Measurements from ENCODE around the gene BABAM2. TPM values are rescaled to one million over a fixed set of nuclear protein-coding genes. Genes with fewer than 3 reads are reported as not detected.
"Not testable (repeated sequence)": the region's sequence is repeated elsewhere in the genome, so short reads cannot be mapped to it uniquely, and the experiment has no call there.

Gene BABAM2
- total and polyA plus RNA-seq, 4 donors = 17.2 to 53.8 (median 36.5) TPM

DNA sequence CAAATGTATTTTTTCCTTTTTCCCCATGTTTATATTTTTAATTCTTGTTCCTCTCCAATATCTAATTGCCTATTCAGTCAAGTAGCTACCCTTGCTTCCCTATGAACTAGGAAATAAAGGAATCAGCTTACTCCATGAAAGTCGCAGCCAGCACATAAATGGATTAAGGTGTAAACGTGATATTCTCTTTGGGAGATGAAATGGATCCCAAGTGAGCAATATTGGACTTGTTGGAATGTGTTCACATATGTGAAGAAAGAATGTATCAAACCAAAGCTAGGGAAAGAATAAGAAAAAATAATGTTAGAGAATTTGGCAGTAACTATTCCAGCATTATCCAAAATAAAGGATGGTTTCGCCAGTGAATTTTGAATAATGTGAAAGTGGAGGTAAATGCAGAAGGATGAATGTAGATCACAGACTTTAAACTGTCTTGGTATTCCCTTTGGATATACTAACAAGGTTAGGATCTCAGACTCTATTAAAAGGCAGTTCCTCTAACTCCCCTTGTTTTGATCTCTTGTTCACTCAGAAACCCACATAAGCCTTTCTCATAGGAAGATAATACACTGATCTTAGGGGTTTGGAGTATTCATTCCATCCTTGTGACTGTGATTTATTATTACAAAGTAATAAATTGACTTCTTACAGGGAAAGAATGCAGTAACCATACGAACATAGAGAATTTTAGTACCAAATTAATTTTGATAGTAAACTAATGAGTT lies 208.1 kb downstream of the BABAM2 start:
- ATAC-seq (ENCODE audit: low FRiP score) (no peak), DNase-seq (no peak)
- H3K27me3 ChIP-seq (ENCODE audit: control insufficient read depth in 1 of 2, insufficient read depth in 2 of 2, low read length in 1 of 2) = no peaks in the 10 kb centered on the region
- no peak overlapping the region for H3K4me3 ChIP-seq (ENCODE audit: low read length in 2 of 2)
- peaks cover 0 to 7% of the 10 kb centered on the region in 2 donors for H3K4me1 ChIP-seq (ENCODE audit: control insufficient read depth in 1 of 2, insufficient read depth in 2 of 2, low read length in 2 of 2)
- 15 to 22% methylated on average over 4 of the region's 4 CpGs for WGBS, 2 donors
- H3K9me3 ChIP-seq (ENCODE audit: control insufficient read depth, low read length) = no peaks in the 10 kb centered on the region
- H3K36me3 ChIP-seq (ENCODE audit: control insufficient read depth in 1 of 2, insufficient read depth in 2 of 2, low read length in 1 of 2) = no peaks in the 10 kb centered on the region
- intact Hi-C loops (cut with DNase I) = no loop called here
- H3K27ac ChIP-seq (ENCODE audit: low read depth in 1 of 2, low read length in 2 of 2) = no peak overlapping the region

GRCh38 chr2:28101123-28101522 lies 210.6 kb downstream of the BABAM2 start:
- WGBS, 2 donors = 61 to 62% methylated on average over 2 of the region's 2 CpGs
- intact Hi-C loops (cut with DNase I) = loop anchor here (5.0 to 10.0 kb wide), 3 partner anchors 291 to 396 kb away; partner anchors contain the start of gene FOSL2 (in 1 of the 2)
- H3K27ac ChIP-seq (ENCODE audit: low read depth in 1 of 2, low read length in 2 of 2) = peak overlapping the region in 1 of 2 donors; percentile 74

GRCh38 chr2:28101892-28102291 lies 211.4 kb downstream of the BABAM2 start:
- Histone ChIP-seq H3K27ac (ENCODE audit: low read depth in 1 of 2, low read length in 2 of 2) (peak overlapping the region in 1 of 2 donors; percentile 39), H3K4me1 (ENCODE audit: control insufficient read depth in 1 of 2, insufficient read depth in 2 of 2, low read length in 2 of 2) (peaks cover 0 to 7% of the 10 kb centered on the region in 2 donors), H3K9me3 (ENCODE audit: control insufficient read depth, low read length) (no peaks in the 10 kb centered on the region), H3K36me3 (ENCODE audit: control insufficient read depth in 1 of 2, insufficient read depth in 2 of 2, low read length in 1 of 2) (no peaks in the 10 kb centered on the region), H3K27me3 (ENCODE audit: control insufficient read depth in 1 of 2, insufficient read depth in 2 of 2, low read length in 1 of 2) (no peaks in the 10 kb centered on the region), H3K4me3 (ENCODE audit: low read length in 2 of 2) (peak overlapping the region; percentile 20 to 41)
- ATAC-seq (ENCODE audit: low FRiP score) (peak; percentile 57), DNase-seq (no peak)
- intact Hi-C loops (cut with DNase I) = loop anchor here (5.0 to 10.0 kb wide), 3 partner anchors 290 to 397 kb away; partner anchors contain the start of gene FOSL2 (in 1 of the 2)
- 7 to 9% methylated on average over 3 of the region's 3 CpGs for WGBS, 2 donors

More at GRCh38 chr2:28101123-28101522, 210.6 kb downstream of the BABAM2 start:
- no peaks in the 10 kb centered on the region for H3K27me3 ChIP-seq (ENCODE audit: control insufficient read depth in 1 of 2, insufficient read depth in 2 of 2, low read length in 1 of 2)
- ATAC-seq (ENCODE audit: low FRiP score) = no peak
- H3K4me3 ChIP-seq (ENCODE audit: low read length in 2 of 2) = no peak overlapping the region
- peaks cover 0 to 7% of the 10 kb centered on the region in 2 donors for H3K4me1 ChIP-seq (ENCODE audit: control insufficient read depth in 1 of 2, insufficient read depth in 2 of 2, low read length in 2 of 2)
- no peaks in the 10 kb centered on the region for H3K9me3 ChIP-seq (ENCODE audit: control insufficient read depth, low read length)
- no peaks in the 10 kb centered on the region for H3K36me3 ChIP-seq (ENCODE audit: control insufficient read depth in 1 of 2, insufficient read depth in 2 of 2, low read length in 1 of 2)
- DNase-seq = no peak

DNA sequence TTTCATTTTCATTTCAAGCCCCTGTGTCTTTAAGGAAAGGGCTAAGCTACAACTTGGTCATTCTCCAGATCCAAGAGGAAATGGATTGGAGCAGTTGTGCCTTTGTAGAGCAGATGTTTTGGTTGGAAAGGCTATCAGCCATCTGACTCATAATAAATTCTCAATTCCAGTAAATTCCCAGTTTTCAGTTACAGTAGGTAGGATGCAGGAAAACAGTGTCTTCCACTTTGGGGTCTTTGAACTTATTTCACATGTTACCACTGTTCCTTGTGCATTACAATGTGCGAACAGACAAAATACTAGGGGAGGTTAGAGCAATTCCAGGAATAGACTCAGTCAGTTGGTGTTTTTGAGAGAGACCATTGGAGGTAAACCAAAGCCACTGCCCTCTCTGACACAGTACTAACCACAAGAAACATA lies 211.9 kb downstream of the BABAM2 start:
- peaks cover 0 to 7% of the 10 kb centered on the region in 2 donors for H3K4me1 ChIP-seq (ENCODE audit: control insufficient read depth in 1 of 2, insufficient read depth in 2 of 2, low read length in 2 of 2)
- H3K9me3 ChIP-seq (ENCODE audit: control insufficient read depth, low read length) = no peaks in the 10 kb centered on the region
- H3K27me3 ChIP-seq (ENCODE audit: control insufficient read depth in 1 of 2, insufficient read depth in 2 of 2, low read length in 1 of 2) = no peaks in the 10 kb centered on the region
- intact Hi-C loops (cut with DNase I) = loop anchor here (5.0 to 10.0 kb wide), 3 partner anchors 290 to 398 kb away; partner anchors contain the start of gene FOSL2 (in 1 of the 2)
- no peaks in the 10 kb centered on the region for H3K36me3 ChIP-seq (ENCODE audit: control insufficient read depth in 1 of 2, insufficient read depth in 2 of 2, low read length in 1 of 2)
- H3K4me3 ChIP-seq (ENCODE audit: low read length in 2 of 2) = no peak overlapping the region
- ATAC-seq (ENCODE audit: low FRiP score) = peak; percentile 82
- peak overlapping the region; percentile 43 to 57 for H3K27ac ChIP-seq (ENCODE audit: low read depth in 1 of 2, low read length in 2 of 2)
- DNase-seq = no peak
- WGBS, 2 donors = 0 to 6% methylated on average over 1 of the region's 1 CpG

DNA sequence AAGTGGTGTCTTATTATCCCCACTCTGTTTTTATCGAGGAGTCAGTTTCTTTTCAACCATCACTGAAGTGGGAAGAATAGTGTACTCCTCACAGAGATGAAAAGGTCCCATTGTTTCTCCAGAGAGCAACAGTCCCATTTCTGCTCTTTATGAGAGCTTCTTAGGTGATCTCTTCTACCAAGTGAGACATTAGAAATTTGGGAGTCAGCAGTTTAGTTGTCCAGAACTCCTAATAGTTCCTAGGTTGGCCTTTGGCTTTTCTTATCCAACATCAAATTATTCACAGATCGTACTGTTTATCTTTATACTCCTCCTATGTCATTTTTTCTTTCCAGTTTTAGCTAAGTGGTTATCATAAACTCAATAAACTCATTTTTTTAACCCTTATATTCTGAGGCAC lies 213.1 kb downstream of the BABAM2 start:
- WGBS, 2 donors = 80 to 85% methylated on average over 2 of the region's 2 CpGs
- Histone ChIP-seq H3K4me3 (ENCODE audit: low read length in 2 of 2) (no peak overlapping the region), H3K27me3 (ENCODE audit: control insufficient read depth in 1 of 2, insufficient read depth in 2 of 2, low read length in 1 of 2) (no peaks in the 10 kb centered on the region), H3K4me1 (ENCODE audit: control insufficient read depth in 1 of 2, insufficient read depth in 2 of 2, low read length in 2 of 2) (peaks cover 0 to 7% of the 10 kb centered on the region in 2 donors), H3K9me3 (ENCODE audit: control insufficient read depth, low read length) (no peaks in the 10 kb centered on the region), H3K36me3 (ENCODE audit: control insufficient read depth in 1 of 2, insufficient read depth in 2 of 2, low read length in 1 of 2) (no peaks in the 10 kb centered on the region), H3K27ac (ENCODE audit: low read depth in 1 of 2, low read length in 2 of 2) (peak overlapping the region in 1 of 2 donors; percentile 37)
- ATAC-seq (ENCODE audit: low FRiP score) = no peak
- intact Hi-C loops (cut with DNase I) = loop anchor here (5.0 to 10.0 kb wide), 3 partner anchors 289 to 399 kb away; partner anchors contain the start of gene FOSL2 (in 1 of the 2)
- no peak for DNase-seq

DNA sequence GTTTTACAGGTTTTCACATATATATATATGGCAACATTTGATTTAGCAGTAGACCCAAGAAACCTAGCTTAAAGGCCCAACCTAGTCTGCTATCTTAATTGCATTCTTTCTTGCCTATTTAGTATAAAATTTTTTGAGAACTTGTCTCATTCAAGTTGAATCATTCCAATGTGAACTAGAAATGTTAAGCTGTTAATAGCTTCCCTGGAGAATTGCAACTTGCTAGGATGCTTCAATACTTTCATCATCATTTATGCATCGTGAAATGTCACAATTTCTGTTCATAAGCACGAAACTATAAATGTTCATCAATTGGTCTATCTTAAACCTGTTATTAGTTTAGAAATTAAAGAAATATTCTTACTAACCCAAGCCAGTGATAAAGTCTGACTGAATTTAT lies 217.6 kb downstream of the BABAM2 start:
- no peak overlapping the region for H3K27ac ChIP-seq (ENCODE audit: low read depth in 1 of 2, low read length in 2 of 2)
- no peaks in the 10 kb centered on the region for H3K9me3 ChIP-seq (ENCODE audit: control insufficient read depth, low read length)
- ATAC-seq (ENCODE audit: low FRiP score) (no peak), DNase-seq (no peak)
- H3K36me3 ChIP-seq (ENCODE audit: control insufficient read depth in 1 of 2, insufficient read depth in 2 of 2, low read length in 1 of 2) = no peaks in the 10 kb centered on the region
- H3K4me3 ChIP-seq (ENCODE audit: low read length in 2 of 2) = no peak overlapping the region
- H3K4me1 ChIP-seq (ENCODE audit: control insufficient read depth in 1 of 2, insufficient read depth in 2 of 2, low read length in 2 of 2) = no peaks in the 10 kb centered on the region
- intact Hi-C loops (cut with DNase I) = loop anchor here in 1 of 2 donors (10.0 kb wide), 1 partner anchor 403 kb away; no protein-coding TSS in a partner anchor
- 38 to 57% methylated on average over 2 of the region's 2 CpGs for WGBS, 2 donors
- no peaks in the 10 kb centered on the region for H3K27me3 ChIP-seq (ENCODE audit: control insufficient read depth in 1 of 2, insufficient read depth in 2 of 2, low read length in 1 of 2)

- not testable (repeated sequence) for H3K27ac ChIP-seq (ENCODE audit: low read depth in 1 of 2, low read length in 2 of 2)
Observed at GRCh38 chr2:28113771-28114170, 223.2 kb downstream of the BABAM2 start.

DNA sequence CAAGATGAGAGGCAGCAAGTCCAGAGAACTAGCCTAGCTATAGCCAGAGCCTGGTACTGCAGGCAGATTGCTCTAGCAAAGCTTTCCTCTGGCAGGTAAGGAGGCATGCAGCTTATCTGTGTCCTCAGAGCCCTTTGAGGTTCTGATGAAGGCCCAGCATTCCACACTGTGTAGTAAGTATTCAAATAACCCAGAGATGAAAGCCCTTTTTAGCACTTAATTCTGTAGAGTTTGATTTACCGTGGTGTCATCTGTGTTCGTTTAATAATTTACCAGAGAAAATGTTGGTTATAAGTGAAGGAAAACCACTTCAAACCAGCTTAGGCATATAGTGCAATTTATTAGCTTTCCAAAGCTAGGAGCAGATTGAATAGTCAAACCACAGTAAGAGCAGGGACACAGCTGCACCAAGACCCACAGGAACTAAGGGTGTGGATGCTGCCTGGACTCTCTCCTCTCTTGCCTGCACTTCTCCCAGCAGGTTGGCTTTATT lies 226.6 kb downstream of the BABAM2 start:
- 93 to 96% methylated on average over 2 of the region's 2 CpGs for WGBS, 2 donors
- ATAC-seq (ENCODE audit: low FRiP score) (no peak), DNase-seq (no peak)
- Histone ChIP-seq H3K36me3 (ENCODE audit: control insufficient read depth in 1 of 2, insufficient read depth in 2 of 2, low read length in 1 of 2) (no peaks in the 10 kb centered on the region), H3K4me3 (ENCODE audit: low read length in 2 of 2) (no peak overlapping the region), H3K9me3 (ENCODE audit: control insufficient read depth, low read length) (no peaks in the 10 kb centered on the region), H3K27me3 (ENCODE audit: control insufficient read depth in 1 of 2, insufficient read depth in 2 of 2, low read length in 1 of 2) (no peaks in the 10 kb centered on the region), H3K27ac (ENCODE audit: low read depth in 1 of 2, low read length in 2 of 2) (no peak overlapping the region), H3K4me1 (ENCODE audit: control insufficient read depth in 1 of 2, insufficient read depth in 2 of 2, low read length in 2 of 2) (peaks cover 0 to 2% of the 10 kb centered on the region in 2 donors)
- intact Hi-C loops (cut with DNase I) = no loop called here

More at GRCh38 chr2:28113771-28114170, 223.2 kb downstream of the BABAM2 start:
- ATAC-seq (ENCODE audit: low FRiP score); H3K27me3 ChIP-seq (ENCODE audit: control insufficient read depth in 1 of 2, insufficient read depth in 2 of 2, low read length in 1 of 2); H3K4me3 ChIP-seq (ENCODE audit: low read length in 2 of 2); intact Hi-C loops (cut with DNase I); DNase-seq; H3K4me1 ChIP-seq (ENCODE audit: control insufficient read depth in 1 of 2, insufficient read depth in 2 of 2, low read length in 2 of 2); H3K9me3 ChIP-seq (ENCODE audit: control insufficient read depth, low read length); H3K36me3 ChIP-seq (ENCODE audit: control insufficient read depth in 1 of 2, insufficient read depth in 2 of 2, low read length in 1 of 2): not testable (repeated sequence)
